Stimulated activated CD4-positive, alpha-beta T cell treated with anti-CD3 and anti-CD28 coated beads, Interleukin-15, amount 100 ng/mL, for 48 hours (primary cell): ENCODE measurements around the gene EFHB.
"Not testable (repeated sequence)": the region's sequence is repeated elsewhere in the genome, so short reads cannot be mapped to it uniquely, and the experiment has no call there.

Experiments
- DNase-seq, 2 donors: peaks; one replicate each; pipeline ENCODE4 v3.0.0-alpha.2; 2020; ENCODE audit warnings: low read depth in 2 of 2

The EFHB gene

DNA sequence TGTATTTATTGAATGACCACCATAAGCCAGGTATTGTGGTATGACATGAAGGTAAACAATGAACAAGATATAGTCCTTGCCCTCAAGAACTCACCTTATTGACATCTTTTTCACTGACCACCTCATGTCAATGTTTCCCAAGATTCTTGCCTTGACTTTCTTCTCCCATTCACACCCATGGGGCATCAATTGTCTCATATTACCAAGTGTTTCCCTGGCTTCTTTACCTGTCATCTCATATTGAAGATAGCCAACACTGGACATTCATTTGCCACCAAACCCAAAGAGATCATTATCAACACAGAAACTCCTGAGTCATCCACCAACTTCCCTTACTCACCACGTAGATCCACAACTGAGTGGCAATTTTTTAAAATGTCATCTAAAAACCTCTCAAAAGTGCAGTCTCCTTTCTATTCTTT, 2.2 kb downstream of the EFHB start:
- no peak for DNase-seq

DNA sequence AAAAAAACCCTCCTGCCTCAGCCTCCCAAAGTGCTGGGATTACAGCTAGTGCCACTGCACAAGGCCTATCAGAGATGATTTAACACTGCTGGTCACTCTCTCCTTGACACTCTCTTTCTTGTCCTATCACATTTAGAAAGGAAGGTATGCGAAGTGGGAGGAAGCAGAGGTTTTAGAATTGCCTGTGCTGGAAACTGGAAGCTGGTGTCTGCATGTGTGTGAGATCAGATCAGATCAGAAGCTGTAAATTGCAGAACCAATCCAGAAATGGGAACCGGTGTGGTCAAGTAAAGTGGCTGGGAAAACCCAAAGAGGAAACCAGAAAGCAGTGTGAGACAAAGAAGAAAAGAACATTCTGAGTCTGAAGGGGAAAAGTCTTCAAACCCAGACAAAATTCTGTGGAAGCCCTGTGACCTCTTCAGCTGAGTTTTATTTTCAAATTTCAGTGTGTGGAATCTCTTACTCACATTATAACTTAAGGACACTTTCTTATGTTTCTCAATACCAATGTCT, 2.8 kb downstream of the EFHB start:
- no peak for DNase-seq

GRCh38 chr3:19920401-19921080, 13.5 kb downstream of the EFHB start:
- no peak for DNase-seq

- no peak for DNase-seq
These were observed 16.9 kb downstream of the EFHB start for GRCh38 chr3:19917167-19917566.

- no peak for DNase-seq
These were observed 22.6 kb downstream of the EFHB start for GRCh38 chr3:19911452-19911851.

- no peak for DNase-seq
These were observed 26.5 kb downstream of the EFHB start for GRCh38 chr3:19907523-19907922.

DNA sequence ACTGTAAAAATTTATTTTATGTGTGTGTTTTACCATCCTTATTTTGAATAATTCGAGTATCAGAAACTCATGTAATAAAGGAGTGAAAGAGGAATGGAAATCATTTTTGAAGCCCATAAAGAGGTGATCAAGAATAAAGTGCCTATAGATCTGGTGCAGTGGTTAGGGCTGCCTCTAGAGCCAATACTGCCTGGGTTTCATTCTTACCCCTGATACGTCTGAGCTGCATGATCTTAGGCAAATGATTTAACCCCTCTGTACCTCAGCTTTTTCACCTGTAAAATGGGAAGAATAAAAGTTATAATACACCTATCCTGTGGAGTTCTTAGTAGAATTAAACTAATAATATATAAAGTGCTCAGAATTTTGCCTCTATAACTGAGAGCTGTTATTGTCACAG, 30.4 kb downstream of the EFHB start:
- DNase-seq, result no peak

- no peak for DNase-seq
These were observed 32.1 kb downstream of the EFHB start for GRCh38 chr3:19901918-19902317.

GRCh38 chr3:19901337-19901736, 32.7 kb downstream of the EFHB start:
- no peak for DNase-seq

DNA sequence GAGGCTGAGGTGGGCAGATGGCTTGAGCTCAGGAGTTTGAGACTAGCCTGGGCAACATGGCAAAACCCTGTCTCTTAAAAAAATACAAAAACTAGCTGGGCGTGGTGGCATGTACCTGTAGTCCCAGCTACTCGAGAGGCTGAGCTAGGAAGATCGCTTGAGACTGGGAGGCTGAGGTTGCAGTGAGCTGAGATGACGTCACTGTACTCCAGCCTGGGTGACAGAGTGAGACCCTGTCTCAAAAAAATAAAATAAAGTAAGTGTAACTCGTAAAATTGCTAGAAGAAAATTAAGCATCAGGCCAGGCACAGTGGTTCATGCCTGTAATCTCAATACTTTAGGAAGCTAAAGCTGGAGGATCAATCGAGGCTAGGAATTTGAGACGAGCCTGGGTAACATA, 34.2 kb downstream of the EFHB start:
- DNase-seq, result not testable (repeated sequence)

- DNase-seq, result no peak
These were observed 34.8 kb downstream of the EFHB start for GRCh38 chr3:19899264-19899663.

DNA sequence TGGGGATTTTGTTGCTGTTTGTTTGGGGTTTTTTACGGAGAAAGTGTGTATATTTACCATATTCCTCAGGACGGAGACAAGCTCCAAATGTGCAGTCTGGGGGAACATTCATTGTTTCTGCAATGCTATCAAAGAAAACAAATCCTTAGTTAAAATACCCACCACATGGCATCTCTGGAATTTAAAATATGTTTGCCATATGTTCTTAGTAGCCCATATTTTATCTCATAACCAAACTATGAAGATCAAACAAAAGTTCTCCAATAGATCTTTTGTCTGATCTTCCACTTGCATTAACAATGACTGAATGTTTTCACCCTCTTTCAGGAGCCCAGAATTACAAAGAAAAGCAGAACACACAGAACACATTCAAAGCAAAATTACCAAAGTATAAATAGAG, 35.3 kb downstream of the EFHB start:
- DNase-seq, result no peak

DNA sequence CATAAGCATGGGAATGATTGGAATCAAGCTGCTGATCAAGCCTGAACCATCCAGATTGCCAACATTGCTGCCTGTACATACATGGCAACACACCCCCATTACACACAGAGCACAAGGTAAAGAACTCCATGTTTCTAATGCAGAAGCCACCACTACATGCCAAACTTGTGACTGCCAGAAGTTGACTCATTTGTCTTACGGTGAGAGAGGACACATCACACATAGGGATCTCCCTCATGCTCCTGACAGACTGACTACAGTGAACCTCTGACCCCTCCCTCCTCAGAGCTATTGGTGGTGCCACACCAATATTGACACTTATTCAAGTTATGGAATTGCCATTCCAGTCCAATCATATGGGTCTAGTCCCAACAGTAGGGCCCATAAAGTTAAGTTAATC, 42.3 kb downstream of the EFHB start:
- DNase-seq, result no peak

DNA sequence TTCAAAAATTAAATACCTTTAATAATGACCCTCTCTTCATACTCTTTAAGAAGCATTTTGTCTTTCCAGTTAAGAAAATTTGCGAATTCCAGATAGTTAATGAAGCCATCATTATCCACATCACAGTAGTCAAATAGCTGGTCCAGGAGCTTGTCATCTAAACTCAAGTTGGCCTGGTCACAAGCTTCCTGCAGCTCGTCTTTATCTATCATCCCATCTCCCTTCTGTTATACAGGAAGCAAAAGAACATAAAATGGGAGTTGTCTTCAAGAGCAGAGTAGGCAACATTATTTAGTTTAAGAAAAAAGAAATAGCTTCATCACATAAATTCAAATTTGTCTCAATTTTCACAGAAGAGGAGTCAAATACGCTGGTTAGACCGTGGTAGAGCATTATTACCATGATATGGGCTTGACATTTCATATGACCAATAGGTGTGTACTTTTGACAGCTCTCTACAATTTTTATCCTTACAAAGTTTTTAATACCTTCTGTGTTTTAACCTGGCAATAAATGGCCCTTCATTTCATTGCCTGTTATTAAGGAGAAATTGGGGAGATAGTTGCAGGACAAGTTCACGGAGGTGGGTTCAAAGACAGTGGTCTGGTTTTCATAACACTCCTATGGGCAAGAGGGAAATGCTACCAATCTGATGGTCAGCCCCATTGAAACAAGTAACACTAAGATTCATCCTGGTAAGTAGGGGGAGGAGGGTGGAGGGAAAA, 45.4 kb downstream of the EFHB start:
- no peak for DNase-seq

DNA sequence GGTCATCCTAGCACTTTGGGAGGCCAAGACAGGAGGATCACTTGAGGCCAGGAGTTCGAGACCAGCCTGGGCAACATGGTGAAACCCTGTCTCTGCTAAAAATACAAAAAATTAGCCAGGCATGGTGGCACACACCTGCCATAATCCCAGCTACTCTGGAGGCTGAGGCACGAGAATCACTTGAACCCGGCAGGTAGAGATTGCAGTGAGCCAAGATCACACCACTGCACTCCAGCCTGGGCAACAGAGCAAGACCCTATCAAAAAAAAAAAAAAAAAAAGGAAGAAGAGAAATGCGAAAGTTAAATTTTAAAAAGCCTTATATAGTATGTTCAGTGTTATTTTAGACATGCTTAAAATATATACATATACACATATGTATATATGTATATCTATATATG, 46.9 kb downstream of the EFHB start:
- not testable (repeated sequence) for DNase-seq

GRCh38 chr3:19886404-19886803, 47.6 kb downstream of the EFHB start:
- no peak for DNase-seq

GRCh38 chr3:19885468-19885867, 48.5 kb downstream of the EFHB start:
- no peak for DNase-seq

GRCh38 chr3:19881852-19882251, 52.2 kb downstream of the EFHB start:
- DNase-seq, result no peak

GRCh38 chr3:19881036-19881435, 53.0 kb downstream of the EFHB start:
- no peak for DNase-seq

DNA sequence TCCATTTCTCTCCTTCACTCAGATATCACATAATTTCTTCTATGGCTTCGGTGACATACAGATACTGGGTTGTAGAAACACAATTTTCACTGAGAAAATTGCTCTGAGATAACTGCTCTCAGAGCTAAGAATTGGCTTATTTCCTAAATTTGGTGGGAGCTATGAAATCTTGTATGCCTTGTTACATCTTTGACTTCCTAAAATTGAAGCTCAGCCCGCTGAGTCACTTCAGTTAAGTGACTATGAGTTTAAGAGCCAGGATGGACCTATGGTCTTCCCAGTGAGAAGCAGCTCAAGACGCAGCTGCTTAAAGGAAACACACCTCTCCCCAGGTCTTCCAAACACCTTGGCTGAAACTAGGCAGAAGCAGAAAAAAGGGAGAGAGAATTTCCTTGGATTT, 56.4 kb downstream of the EFHB start:
- DNase-seq, result no peak

GRCh38 chr3:19866751-19867347, 67.2 kb downstream of the EFHB start:
- peak; percentile 4 to 31 for DNase-seq

- DNase-seq, result not testable (repeated sequence)
These were observed 78.7 kb downstream of the EFHB start for GRCh38 chr3:19855318-19855717.

DNA sequence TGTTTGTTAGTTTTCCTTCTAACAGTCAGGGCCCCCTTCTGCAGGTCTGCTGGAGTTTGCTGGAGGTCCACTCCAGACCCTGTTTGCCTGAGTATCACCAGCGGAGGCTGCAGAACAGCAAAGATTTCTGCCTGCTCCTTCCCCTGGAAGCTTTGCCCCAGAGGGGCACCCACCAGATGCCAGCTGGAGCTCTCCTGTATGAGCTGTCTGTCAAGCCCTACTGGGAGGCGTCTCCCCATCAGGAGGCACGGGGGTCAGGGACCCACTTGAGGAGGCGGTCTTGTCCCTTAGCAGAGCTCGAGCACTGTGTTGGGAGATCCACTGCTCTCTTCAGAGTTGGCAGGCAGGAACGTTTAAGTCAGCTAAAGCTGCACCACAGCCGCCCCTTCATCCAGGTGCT, 87.4 kb downstream of the EFHB start:
- not testable (repeated sequence) for DNase-seq
